ELR (cell line): Measurements from ENCODE around the gene CCDC7.
"Not testable (repeated sequence)": the region's sequence is repeated elsewhere in the genome, so short reads cannot be mapped to it uniquely, and the experiment has no call there.

ENCODE experiments used
- DNase-seq: peaks from one replicate; pipeline ENCODE4 v3.0.0-alpha.2; 2015; ENCODE audit warnings: low read depth

Gene CCDC7

DNA sequence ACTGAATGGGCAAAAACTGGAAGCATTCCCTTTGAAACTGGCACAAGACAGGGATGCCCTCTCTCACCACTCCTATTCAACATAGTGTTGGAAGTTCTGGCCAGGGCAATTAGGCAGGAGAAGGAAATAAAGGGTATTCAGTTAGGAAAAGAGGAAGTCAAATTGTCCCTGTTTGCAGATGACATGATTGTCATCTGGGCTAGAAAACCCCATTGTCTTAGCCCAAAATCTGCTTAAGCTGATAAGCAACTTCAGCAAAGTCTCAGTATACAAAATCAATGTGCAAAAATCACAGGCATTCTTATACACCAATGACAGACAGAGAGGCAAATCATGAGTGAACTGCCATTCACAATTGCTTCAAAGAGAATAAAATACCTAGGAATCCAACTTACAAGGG, 116.8 kb downstream of the CCDC7 start:
- not testable (repeated sequence) for DNase-seq

DNA sequence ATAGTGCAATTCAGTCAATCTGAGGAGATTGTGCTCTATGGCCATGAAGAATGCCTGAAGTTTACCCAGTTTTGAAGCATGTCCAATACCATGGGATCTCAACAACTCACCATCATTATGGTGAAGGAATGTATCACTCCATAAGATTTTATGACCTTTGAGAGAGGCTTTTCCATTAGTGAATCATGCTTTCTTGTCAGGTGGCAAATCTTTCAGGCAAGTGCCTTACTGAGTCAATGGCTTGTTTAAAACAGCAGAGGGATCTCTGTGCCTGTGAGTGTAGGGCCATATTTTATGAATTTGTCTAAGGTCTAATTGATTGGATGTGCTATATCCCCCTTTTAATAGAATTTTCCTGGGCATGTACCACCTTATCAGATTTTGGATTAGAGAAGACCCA, 131.5 kb downstream of the CCDC7 start:
- peak; percentile 12 for DNase-seq

DNA sequence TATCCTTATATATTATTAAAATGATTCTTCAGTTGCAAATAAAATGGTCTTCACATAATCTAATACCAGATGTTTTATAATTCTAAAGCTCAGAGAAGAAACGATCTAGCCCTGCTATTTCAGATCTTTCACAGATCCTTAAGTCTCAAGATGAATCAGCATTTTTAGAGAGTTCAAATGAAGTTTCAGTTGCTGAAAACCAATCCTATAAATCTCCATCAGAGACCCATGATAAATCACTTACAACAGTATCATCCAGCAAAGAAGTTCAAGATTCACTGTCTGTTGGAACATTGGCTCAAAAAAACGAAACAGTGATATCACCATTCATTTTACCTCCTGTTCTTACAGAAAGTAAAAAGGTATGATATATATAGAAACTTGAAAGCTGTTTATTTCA, 137.0 kb downstream of the CCDC7 start:
- no peak for DNase-seq

DNA sequence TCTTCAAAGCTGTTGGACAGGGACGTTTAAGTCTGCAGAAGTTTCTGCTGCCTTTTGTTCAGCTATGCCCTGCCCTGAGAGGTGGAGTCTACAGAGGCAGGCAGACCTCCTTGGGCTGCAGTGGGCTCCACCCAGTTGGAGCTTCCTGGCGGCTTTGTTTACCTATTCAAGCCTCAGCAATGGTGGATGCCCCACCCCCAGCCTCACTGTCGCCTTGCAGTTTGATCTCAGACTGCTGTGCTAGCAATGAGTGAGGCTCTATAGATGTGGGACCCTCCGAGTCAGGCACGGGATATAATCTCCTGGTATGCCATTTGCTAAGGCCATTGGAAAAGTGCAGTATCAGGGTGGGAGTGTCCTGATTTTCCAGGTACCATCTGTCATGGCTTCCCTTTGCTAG, 152.1 kb downstream of the CCDC7 start:
- not testable (repeated sequence) for DNase-seq

DNA sequence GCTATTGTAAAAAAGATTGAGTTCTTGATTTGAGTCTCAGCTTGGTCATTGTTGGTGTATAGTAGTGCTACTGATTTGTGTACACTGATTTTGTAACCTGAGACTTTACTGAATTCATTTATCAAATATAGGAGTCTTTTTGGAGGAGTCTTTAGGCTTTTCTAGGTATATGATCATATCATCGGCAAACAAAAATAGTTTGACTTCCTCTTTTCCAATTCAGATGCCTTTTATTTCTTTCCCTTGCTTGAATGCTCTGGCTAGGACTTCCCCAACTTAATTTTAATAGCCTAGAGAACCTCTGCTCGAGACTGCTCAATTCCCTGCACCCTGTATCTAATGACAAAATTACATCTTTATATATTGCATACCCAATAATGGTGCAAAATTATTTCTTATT, 154.4 kb downstream of the CCDC7 start:
- DNase-seq, result no peak

DNA sequence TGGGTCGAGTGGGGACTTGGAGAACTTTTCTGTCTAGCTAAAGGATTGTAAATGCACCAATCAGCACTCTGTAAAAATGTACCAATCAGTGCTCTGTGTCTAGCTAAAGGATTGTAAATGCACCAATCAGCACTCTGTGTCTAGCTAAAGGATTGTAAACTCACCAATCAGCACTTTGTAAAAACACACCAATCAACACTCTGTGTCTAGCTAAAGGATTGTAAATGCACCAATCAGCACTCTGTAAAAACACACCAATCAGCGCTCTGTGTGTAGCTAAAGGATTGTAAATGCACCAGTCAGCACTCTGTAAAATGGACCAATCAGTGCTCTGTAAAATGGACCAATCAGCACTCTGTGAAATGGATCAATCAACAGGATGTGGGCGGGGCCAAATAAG, 155.6 kb downstream of the CCDC7 start:
- not testable (repeated sequence) for DNase-seq

DNA sequence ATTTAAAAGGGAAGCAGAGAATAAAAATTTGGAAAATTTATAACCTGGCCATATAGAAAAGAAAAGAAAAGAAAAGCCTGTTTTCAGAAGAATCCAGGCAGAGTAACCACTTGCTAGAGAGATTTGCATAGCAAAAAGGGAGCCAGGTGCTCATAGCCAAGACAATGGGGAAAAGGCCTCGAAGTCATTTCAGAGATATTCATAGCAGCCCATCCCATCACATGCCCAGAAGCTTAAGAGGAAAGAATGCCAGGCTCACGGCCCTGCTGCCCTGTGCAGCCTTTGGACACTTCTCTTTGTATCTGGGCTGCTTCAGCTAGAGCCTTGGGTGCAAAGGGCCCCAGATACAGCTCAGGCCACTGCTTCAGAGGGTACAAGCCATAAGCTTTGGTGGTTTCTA, 159.8 kb downstream of the CCDC7 start:
- no peak for DNase-seq

DNA sequence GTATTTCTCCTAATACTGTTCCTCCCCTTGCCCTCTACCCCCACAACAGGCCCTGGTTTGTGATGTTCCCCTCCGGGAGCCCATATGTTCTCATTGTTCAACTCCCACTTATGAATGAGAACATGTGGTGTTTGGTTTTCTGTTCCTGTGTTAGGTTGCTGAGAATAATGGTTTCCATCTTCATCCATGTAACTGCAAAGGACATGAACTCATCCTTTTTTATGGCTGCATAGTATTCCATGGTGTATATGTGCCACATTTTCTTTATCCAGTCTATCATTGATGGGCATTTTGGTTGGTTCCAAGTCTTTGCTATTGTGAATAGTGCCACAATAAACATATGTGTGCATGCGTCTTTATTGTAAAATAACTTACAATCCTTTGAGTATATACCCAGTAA, 164.6 kb downstream of the CCDC7 start:
- not testable (repeated sequence) for DNase-seq

DNA sequence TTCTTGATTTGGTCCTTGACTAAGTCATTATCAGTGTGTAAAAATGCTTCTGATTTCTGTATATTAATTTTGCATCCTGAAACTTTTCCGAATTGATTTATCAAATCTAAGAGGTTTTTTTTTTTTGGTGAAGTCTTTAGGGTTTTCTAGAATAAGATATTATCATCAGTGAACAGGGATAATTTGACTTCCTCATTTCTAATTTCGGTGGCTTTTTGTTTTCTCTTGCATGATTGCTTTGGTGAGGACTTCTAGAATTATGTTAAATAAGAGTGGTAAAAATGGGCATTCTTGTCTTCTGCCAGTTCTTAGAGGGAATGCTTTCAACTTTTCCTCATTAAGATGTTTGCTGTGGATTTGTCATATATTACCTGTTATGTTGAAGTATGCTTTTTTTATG, 170.5 kb downstream of the CCDC7 start:
- DNase-seq, result no peak

DNA sequence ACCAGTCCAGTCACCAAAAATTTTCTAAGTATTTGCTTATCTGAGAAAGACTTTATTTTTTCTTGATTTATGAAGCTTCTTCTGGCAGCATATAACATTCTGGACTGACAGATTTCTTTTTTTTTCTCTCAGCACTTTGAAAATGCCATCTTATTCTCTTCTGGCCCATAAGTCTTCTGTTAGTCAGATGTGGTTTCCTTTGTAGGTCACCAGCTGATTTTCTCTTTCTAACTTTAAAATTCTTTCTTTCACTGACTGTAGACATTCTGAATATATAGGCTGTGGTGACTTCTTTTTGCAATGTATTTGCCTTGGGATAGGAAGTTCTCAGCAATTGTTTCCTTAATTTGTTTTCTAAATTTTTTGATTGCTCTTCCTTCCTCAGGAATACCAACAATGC, 172.5 kb downstream of the CCDC7 start:
- DNase-seq, result no peak

DNA sequence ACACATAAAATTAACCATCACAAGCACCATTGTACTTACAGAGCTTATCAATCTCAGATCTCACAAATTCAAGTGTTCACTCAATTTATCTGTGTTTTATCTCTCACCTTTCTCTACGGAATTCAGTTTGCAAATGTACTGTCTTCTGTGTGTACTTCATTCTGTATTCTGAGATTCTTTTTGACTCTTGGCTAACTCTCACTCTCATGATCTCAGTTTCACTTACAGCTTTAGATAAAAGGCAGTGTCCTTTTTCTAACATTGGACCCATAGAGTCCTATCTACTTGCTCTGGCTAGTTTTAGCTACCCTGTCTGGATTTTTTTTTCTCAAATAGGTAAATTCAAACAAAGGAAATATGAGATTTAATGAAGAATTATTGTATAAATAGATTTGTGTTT, 176.0 kb downstream of the CCDC7 start:
- no peak for DNase-seq

DNA sequence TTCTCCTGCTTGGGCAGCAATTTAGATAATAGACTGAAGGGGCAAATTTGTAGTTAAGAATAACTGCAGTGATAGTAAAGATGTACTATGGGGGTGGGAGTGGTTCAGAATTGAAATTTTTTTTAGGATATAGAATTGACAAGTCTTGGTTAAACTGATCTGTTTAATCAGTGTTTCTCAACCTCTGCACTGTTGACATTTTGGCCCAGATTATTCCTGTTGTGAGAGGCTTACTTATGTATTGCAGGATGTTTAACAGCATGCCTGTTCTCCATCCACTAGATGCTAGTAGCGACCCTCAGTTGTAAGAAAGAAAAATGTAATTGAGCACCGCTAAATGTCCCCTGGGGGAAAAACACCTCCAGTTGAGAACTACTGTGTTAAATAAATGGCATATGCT, 176.5 kb downstream of the CCDC7 start:
- DNase-seq, result no peak

DNA sequence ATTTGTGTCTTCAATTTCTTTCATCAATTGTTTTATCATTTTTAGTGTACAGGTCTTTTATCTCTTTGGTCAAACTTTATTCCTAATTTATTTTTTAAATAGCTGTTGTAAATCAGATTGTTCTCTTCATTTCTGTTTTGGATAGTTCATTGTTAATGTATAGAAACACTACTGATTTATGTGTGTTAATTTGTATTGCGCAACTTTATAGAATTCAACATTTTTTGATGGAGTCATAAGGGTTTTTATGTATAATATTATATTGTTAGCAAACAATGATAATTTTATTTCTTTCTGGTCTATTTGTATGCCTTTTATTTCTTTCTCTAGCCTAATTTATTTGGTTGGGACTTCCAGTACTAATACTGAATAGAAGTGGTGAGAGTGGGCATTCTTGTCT, 181.2 kb downstream of the CCDC7 start:
- no peak for DNase-seq

DNA sequence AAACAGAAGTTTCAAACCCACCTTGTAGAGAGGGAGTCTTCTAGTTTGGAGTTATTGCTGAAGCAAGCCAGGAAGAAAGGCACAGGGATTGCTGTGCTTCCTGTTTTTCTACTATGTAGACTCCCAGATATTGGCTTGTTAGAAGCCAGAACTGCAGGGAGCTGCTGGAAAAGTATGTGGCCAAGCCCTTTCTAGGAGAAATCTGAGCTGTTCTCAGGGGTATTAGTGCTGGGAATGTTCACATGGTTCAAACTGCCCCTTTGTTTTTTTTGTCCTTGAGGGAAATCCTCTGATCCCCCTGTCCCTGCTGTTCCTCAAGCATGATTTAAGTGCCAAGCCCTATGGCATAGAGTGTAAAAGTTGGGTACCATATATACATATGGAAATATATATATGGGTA, 184.0 kb downstream of the CCDC7 start:
- DNase-seq, result no peak

DNA sequence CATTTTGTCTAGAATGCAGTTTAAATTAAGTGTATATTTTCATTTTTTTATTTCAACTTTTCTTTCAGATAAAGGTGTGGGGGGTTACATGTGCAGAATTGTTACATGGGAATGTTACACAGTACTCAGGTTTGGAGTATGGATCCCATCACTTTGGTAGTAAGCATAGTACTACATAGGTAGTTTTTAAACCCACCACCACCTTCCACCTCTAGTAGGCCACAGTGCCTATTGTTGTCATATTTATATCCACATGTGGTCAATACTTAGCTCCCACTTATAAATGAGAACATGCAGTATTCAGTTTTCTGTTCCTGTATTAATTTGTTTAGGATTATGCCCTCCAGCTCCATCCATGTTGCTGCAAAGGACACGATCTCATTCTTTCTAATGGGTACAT, 200.6 kb downstream of the CCDC7 start:
- no peak for DNase-seq

DNA sequence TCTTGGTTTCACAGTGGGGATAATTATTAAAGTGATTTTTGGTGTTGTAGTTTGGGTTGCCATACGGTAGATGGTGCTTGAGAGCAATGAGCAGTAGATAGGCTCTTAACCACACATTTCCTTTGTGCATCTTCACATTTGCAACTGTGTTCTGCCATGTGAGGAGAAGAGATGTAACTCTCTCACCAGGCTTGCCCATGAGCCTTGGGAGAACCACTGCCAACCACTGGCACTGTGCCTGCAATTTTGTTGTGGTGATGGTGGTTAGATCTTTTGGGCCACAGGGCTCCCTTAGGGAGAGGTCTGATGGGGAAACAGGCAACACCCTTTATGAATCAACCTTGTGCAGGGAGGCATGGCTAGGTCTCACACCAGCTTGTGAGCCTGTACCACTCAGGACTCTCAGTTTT, 204.3 kb downstream of the CCDC7 start:
- DNase-seq, result peak; percentile 8

DNA sequence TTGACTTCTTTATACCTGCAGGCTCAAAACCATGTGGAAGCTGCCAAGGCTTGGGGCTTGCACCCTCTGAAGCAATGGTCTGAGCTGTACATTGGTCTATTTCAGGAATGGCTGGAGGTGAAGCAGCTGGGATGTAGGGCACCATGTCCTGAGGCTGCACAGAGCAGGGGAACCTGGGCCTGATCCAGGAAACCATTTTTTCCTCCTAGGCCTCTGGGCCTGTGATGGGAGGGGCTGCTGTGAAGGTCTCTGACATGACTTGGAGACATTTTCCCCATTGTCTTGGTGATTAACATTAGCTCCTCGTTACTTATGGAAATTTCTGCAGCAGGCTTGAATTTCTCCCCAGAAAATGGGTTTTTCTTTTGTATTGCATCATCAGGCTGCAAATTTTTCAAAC, 211.5 kb downstream of the CCDC7 start:
- DNase-seq, result not testable (repeated sequence)

DNA sequence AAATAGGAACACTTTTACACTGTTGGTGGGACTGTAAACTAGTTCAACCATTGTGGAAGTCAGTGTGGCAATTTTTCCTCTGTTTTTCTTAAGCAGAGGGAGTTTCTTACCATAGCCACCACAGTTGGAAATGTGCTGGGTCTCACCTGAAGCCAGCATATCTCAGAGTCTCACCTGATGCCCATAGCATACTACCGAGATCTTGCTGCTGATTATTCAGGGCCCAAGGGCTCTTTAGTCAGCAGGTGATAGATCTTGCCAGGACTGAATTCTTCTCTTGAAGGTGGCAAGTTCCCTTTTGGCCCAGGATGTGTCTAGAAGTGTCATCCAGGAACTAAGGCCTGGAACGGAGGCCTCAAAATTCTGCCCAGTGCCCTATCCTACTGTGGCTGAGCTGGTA, 215.4 kb downstream of the CCDC7 start:
- no peak for DNase-seq

DNA sequence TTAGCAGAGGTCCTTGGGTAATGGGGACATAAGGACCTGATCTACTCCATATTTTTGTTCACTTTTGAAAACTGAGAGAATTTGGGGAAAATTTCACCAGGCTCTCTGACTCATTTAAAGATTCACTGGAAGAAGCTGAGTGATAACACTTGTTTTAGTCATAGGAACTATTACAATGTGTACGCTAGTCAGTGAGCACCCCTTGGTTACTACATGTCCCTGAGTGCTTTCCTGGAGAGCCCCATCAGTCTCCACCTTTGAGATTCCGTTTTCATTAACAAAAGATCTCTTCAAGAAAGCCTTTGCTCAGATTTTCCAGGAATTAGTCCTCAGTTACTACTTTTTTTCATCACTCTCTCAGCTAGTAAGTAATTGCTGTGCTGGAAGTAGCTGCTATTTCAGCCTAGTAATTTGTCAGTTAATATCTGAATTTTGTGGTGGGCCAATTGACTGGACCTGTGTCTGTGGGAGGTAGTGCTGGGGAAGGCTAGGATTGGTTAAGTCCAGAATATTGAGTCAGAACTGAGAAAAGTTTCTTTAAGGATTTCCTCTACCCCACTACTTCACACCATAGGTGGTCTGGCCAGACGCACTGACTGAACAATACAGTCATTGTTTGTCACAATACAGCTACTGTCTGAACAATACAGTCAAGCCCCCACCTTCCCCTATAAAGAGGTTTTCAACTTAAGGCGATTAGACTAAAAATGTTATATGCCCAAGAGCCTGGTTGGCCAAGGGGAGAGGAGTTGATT, 235.0 kb downstream of the CCDC7 start:
- no peak for DNase-seq

DNA sequence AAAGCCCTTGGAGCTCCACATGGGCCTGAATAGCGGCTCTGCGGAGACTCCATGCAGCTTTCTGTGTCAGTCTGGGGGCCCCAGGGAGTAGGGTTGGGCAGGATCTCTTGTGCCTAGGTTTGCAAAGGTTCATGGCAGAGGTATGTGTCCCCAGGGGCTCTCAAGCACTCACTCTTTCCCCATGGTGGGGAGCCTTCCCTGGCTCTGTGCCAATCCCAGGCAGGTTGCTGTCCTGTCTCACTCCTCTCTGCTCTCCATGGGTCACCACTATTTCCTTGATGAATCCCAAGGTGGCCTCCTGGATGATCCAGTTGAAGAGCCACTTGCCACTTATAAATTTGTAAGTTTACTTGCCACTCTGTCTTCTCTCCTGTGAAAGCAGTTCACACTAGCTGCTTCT, 238.4 kb downstream of the CCDC7 start:
- no peak for DNase-seq

DNA sequence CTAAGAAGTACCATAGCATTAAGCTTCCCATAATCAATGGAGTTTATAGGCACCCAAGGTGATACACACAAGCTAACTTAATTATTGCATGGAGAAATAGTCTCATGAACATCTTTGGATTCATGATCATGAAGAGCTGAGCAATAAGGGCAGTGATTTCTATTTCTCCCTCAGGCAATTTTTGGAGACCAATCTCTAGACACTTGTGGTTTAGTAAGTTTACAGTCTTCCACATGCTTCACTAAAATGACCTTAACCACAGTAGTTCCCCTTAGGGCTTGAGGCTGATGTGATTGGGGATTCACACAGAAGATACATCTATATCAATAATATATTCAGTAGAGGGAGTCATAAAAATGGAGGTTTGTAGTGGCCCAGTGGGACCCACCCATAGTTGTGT, 241.2 kb downstream of the CCDC7 start:
- peak; percentile 52 for DNase-seq

DNA sequence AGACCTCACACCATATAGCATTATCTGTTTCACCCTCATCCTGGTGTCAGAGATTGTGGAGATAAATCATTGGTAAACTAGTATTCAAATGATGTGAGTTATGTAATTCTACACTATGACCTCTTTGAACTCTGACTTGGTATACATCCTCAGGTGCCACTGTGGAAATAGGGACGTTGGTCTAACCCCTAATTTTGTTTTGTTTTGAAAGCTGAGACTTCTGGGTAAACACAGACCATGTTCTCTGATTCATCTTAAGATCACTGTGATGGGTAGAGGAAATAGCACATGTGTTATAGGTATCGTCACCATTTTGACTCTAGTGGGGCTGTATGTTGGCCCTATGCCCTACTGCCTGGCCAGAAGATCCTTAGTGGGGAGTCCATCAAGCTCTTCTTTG, 241.6 kb downstream of the CCDC7 start:
- DNase-seq, result peak; percentile 15

DNA sequence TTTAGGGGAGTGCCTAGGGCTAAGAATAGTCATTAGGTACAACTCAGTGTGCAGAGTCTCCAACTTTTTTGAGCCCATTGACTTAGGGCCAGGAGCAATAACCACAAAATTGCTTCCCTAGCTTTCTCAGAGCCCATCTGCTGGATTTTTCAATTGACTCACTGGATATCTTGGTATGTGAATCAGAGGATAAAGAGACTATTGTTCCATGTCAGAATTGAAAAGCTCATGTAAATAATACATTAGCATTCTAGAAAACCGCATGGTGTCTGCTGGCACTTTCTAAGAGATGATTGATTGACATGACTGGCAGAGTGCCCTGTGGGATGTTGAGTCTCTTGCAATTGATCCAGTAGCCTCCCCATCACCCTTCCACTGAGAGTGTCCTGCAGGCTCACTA, 246.2 kb downstream of the CCDC7 start:
- peak; percentile 82 for DNase-seq

DNA sequence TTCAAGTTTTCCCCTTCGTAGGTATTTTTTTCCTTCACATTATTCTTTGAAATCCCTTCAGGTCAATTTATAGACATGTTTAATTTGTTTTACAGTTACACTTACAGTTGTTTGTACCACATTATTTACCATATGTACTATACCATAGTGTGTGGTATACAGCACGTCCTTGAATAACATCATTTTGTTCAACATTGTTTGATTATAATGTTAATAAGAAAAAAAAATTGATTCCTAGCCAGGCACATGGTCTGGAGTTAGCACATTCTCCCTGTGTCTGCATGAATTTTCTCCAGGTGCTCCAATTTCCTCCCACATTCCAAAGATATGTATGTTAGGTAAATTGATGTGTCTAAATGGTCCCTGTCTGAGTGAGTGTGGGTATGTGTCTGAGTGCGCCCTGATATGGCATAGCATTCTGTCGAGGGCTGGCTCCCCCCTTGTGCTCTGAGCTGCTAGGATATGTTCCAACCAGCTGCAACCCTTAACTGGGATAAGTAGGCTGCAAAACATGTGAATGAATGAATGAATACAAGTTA, 247.6 kb downstream of the CCDC7 start:
- no peak for DNase-seq
